ENCODE measurements around the gene RNGTT.

Gene RNGTT

GRCh38 chr6:88605271-88605670 is 358.1 kb downstream of the RNGTT start:
- Mint-ChIP-seq H3K27ac (no peak overlapping the region), H3K36me3 (peaks cover 5% of the 10 kb centered on the region), H3K27me3 (no peaks in the 10 kb centered on the region), H3K4me3 (no peak overlapping the region), H3K9me3 (ENCODE audit: low read depth) (no peaks in the 10 kb centered on the region), H3K4me1 (ENCODE audit: low read depth) (no peaks in the 10 kb centered on the region)

- no peaks in the 10 kb centered on the region for H3K36me3 Mint-ChIP-seq
- H3K9me3 Mint-ChIP-seq (ENCODE audit: low read depth) = no peaks in the 10 kb centered on the region
- H3K4me1 Mint-ChIP-seq (ENCODE audit: low read depth) = no peaks in the 10 kb centered on the region
- H3K27me3 Mint-ChIP-seq = no peaks in the 10 kb centered on the region
- no peak overlapping the region for H3K27ac Mint-ChIP-seq
- H3K4me3 Mint-ChIP-seq = no peak overlapping the region
Measured at GRCh38 chr6:88599571-88599970, 363.8 kb downstream of the RNGTT start.

GRCh38 chr6:88596801-88597200 is 366.6 kb downstream of the RNGTT start:
- Mint-ChIP-seq H3K36me3 (no peaks in the 10 kb centered on the region), H3K27ac (no peak overlapping the region), H3K4me1 (ENCODE audit: low read depth) (no peaks in the 10 kb centered on the region), H3K4me3 (no peak overlapping the region), H3K27me3 (no peaks in the 10 kb centered on the region), H3K9me3 (ENCODE audit: low read depth) (no peaks in the 10 kb centered on the region)

GRCh38 chr6:88588938-88589337 is 374.5 kb downstream of the RNGTT start:
- no peak overlapping the region for H3K4me3 Mint-ChIP-seq
- H3K9me3 Mint-ChIP-seq (ENCODE audit: low read depth) = no peaks in the 10 kb centered on the region
- no peaks in the 10 kb centered on the region for H3K4me1 Mint-ChIP-seq (ENCODE audit: low read depth)
- no peak overlapping the region for H3K27ac Mint-ChIP-seq
- no peaks in the 10 kb centered on the region for H3K36me3 Mint-ChIP-seq
- H3K27me3 Mint-ChIP-seq = no peaks in the 10 kb centered on the region

- H3K27me3 Mint-ChIP-seq = peaks cover 2% of the 10 kb centered on the region
- peaks cover under 1% of the 10 kb centered on the region for H3K9me3 Mint-ChIP-seq (ENCODE audit: low read depth)
- no peak overlapping the region for H3K4me3 Mint-ChIP-seq
- no peak overlapping the region for H3K27ac Mint-ChIP-seq
- H3K4me1 Mint-ChIP-seq (ENCODE audit: low read depth) = no peaks in the 10 kb centered on the region
- H3K36me3 Mint-ChIP-seq = peaks cover 2% of the 10 kb centered on the region
Measured at GRCh38 chr6:88587150-88587520, 376.3 kb downstream of the RNGTT start.

DNA sequence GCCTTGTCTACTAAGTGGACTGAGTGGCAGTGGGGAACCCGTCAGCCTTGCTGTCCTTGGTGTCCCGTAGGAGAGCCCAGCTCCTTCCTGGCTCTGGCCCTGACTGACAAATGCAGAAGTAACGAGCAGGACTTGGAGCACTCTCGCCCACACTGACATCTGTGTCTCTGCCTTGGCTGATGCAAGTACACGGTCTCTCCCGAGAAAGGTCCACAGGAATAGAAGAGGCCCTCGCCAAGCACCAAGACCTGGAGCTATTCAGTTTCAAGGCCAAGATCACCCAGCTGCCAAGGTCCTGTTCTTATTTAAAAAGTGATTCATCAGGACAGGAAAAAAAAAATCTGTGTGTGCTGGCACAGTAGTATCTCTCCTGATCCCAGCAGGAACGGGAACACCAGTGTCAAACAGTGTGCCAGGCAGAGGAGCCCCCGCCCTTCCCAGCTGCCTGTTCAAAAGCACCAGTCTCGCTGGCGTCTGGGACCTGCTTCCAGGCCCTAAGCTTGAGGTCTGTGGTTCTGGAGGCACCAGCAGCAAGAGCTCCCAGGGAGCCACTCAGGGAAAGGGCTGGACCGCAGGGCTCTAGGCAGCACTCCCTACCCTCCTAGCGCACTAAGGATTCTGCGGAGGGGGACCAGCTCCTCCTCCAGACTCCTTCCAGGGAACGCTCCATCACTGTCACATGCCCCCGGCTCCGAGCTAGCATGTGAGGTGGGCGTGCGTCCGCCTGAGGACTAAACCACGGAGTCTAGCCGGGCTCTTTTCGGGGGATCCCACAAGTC is 376.9 kb downstream of the RNGTT start:
- Mint-ChIP-seq H3K4me3 (no peak overlapping the region), H3K4me1 (ENCODE audit: low read depth) (no peaks in the 10 kb centered on the region), H3K9me3 (ENCODE audit: low read depth) (peaks cover 4% of the 10 kb centered on the region), H3K36me3 (peaks cover 4% of the 10 kb centered on the region), H3K27ac (no peak overlapping the region), H3K27me3 (peaks cover 2% of the 10 kb centered on the region)

- peaks cover 3% of the 10 kb centered on the region for H3K27me3 Mint-ChIP-seq
- no peak overlapping the region for H3K4me3 Mint-ChIP-seq
- H3K9me3 Mint-ChIP-seq (ENCODE audit: low read depth) = peaks cover 4% of the 10 kb centered on the region
- H3K4me1 Mint-ChIP-seq (ENCODE audit: low read depth) = no peaks in the 10 kb centered on the region
- no peak overlapping the region for H3K27ac Mint-ChIP-seq
- peaks cover 4% of the 10 kb centered on the region for H3K36me3 Mint-ChIP-seq
Measured at GRCh38 chr6:88585276-88585692, 378.1 kb downstream of the RNGTT start.

- H3K27ac Mint-ChIP-seq = no peak overlapping the region
- H3K4me1 Mint-ChIP-seq (ENCODE audit: low read depth) = no peaks in the 10 kb centered on the region
- H3K27me3 Mint-ChIP-seq = peaks cover 3% of the 10 kb centered on the region
- H3K4me3 Mint-ChIP-seq = no peak overlapping the region
- peaks cover 4% of the 10 kb centered on the region for H3K36me3 Mint-ChIP-seq
- H3K9me3 Mint-ChIP-seq (ENCODE audit: low read depth) = peaks cover 4% of the 10 kb centered on the region
Measured at GRCh38 chr6:88584581-88585275, 378.7 kb downstream of the RNGTT start.

- H3K27me3 Mint-ChIP-seq = peaks cover 6% of the 10 kb centered on the region
- H3K4me1 Mint-ChIP-seq (ENCODE audit: low read depth) = no peaks in the 10 kb centered on the region
- no peak overlapping the region for H3K27ac Mint-ChIP-seq
- peaks cover 4% of the 10 kb centered on the region for H3K36me3 Mint-ChIP-seq
- no peak overlapping the region for H3K4me3 Mint-ChIP-seq
- H3K9me3 Mint-ChIP-seq (ENCODE audit: low read depth) = peaks cover 4% of the 10 kb centered on the region
Measured at GRCh38 chr6:88577461-88577860, 386.0 kb downstream of the RNGTT start.

GRCh38 chr6:88575536-88575935 is 387.9 kb downstream of the RNGTT start:
- H3K27me3 Mint-ChIP-seq = peaks cover 4% of the 10 kb centered on the region
- H3K4me3 Mint-ChIP-seq = no peak overlapping the region
- H3K9me3 Mint-ChIP-seq (ENCODE audit: low read depth) = no peaks in the 10 kb centered on the region
- H3K36me3 Mint-ChIP-seq = no peaks in the 10 kb centered on the region
- no peak overlapping the region for H3K27ac Mint-ChIP-seq
- H3K4me1 Mint-ChIP-seq (ENCODE audit: low read depth) = no peaks in the 10 kb centered on the region

GRCh38 chr6:88574651-88575050 is 388.8 kb downstream of the RNGTT start:
- Mint-ChIP-seq H3K27ac (no peak overlapping the region), H3K36me3 (no peaks in the 10 kb centered on the region), H3K4me1 (ENCODE audit: low read depth) (no peaks in the 10 kb centered on the region), H3K4me3 (no peak overlapping the region), H3K9me3 (ENCODE audit: low read depth) (no peaks in the 10 kb centered on the region), H3K27me3 (peaks cover 4% of the 10 kb centered on the region)

DNA sequence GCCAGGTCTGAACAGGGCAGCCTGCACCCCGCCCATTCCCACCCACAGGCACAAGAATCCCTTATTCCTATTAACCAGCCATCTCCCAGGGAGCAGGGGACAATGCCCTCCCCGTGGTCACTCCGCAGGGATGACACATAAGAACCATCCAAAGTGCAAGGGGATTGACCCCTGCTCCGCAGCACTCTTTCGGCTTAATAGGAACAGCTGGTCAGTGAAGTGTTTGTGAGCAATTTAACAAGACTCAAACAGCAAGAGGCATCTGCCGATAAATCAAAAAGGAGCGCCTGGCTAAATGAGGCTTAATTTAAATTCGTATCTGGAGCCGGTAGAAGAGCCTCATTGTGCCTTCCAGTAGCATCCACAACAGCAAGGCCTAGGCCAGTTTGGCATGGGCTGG is 389.4 kb downstream of the RNGTT start:
- Mint-ChIP-seq H3K27ac (no peak overlapping the region), H3K27me3 (peaks cover 4% of the 10 kb centered on the region), H3K9me3 (ENCODE audit: low read depth) (peaks cover 5% of the 10 kb centered on the region), H3K36me3 (no peaks in the 10 kb centered on the region), H3K4me3 (no peak overlapping the region), H3K4me1 (ENCODE audit: low read depth) (no peaks in the 10 kb centered on the region)

DNA sequence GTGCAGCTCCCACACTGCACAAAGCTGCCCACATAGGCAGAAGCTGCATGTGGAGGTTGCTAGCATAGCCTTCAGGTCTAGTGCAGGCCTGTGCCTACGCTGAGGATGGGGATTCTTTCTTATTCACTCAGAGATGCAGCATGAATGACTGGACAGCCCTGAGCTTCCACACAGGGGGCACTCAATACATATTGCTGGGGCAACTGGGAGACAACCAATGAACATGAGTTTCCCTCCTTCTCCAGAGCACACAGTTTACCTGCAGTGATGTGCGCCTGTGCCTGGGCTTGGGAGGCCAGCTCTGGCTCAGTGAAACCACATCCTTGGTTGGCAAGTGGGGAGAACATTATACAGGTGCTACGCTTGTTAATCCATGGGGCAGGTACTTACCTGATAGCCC is 389.9 kb downstream of the RNGTT start:
- no peaks in the 10 kb centered on the region for H3K4me1 Mint-ChIP-seq (ENCODE audit: low read depth)
- H3K4me3 Mint-ChIP-seq = no peak overlapping the region
- no peak overlapping the region for H3K27ac Mint-ChIP-seq
- H3K9me3 Mint-ChIP-seq (ENCODE audit: low read depth) = peaks cover 7% of the 10 kb centered on the region
- H3K27me3 Mint-ChIP-seq = peaks cover 4% of the 10 kb centered on the region
- no peaks in the 10 kb centered on the region for H3K36me3 Mint-ChIP-seq

DNA sequence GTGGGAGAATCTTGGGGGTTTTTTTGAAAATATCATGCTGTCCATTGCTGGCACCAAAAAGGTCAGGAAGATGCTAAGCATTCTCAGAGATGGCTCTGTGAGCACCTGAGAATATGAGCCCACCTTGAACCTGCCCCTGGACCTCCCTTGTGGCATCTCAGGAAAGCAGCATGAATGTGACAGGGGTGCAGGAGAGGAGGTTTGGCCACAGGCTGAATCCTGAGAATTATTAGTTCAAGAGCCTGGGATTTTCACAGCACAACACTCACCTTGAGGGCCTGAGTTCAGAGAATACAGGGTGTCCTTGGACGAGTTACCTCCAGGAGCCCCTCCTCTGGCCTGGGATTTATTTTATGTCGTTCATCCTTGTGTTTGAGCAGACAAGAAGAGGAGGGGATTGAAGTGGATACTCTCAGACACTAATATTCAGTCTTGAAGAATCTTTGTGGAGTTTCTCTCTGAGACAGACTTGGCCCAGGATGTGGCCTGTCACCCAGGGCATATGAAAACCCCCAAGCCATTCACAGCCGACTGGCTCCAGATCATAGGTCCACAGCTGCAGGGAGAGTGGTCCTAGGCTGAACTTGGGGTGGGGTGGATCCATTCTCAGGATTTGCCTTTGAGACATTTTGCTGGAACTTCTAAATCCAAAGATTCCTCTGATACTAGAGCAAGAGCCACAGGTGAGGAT is 390.8 kb downstream of the RNGTT start:
- Mint-ChIP-seq H3K36me3 (no peaks in the 10 kb centered on the region), H3K4me1 (ENCODE audit: low read depth) (no peaks in the 10 kb centered on the region), H3K27ac (no peak overlapping the region), H3K4me3 (no peak overlapping the region), H3K27me3 (peaks cover 2% of the 10 kb centered on the region), H3K9me3 (ENCODE audit: low read depth) (peaks cover 7% of the 10 kb centered on the region)

DNA sequence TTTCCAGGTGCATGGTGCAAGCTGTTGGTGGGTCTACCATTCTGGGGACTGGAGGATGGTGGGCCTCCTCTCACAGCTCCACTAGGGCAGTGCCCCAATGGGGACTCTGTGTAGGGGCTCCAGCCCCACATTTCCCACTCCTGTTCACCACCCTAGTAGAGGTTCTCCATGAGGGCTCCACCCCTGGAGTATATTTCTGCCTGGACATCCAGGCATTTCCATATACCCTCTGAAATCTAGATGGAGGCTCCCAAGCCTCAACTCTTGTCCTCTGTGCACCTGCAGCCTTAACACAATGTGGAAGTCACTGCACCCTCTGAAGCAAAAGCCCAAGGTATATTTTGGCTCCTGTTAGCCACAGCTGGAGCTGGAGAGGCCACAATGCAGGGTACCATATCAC is 393.5 kb downstream of the RNGTT start:
- Mint-ChIP-seq H3K9me3 (ENCODE audit: low read depth) (peaks cover 7% of the 10 kb centered on the region), H3K27ac (no peak overlapping the region), H3K4me3 (no peak overlapping the region), H3K36me3 (no peaks in the 10 kb centered on the region), H3K27me3 (peaks cover 1% of the 10 kb centered on the region), H3K4me1 (ENCODE audit: low read depth) (no peaks in the 10 kb centered on the region)

Measured in activated naive CD8-positive, alpha-beta T cell (primary cell).